H1 (cell line): Measurements from ENCODE around the gene CORT. TPM values are rescaled to one million over a fixed set of nuclear protein-coding genes. Genes with fewer than 3 reads are reported as not detected.

ENCODE experiments used
- EZH2 ChIP-seq: fragments of 200-600 bp; sonication (generic); IDR thresholded peaks from 2 replicates; pipeline ENCODE4 v1.7.1; 2012; ENCODE audit warnings: low read depth, mild to moderate bottlenecking, moderate library complexity, low read length, inconsistent platforms; ENCODE audit not compliant: severe bottlenecking
- KDM5A ChIP-seq: fragments of 200-600 bp; IDR thresholded peaks from 2 replicates; pipeline ENCODE4 v1.7.1; 2012; ENCODE audit warnings: mild to moderate bottlenecking, low read length, inconsistent platforms, mixed read lengths
- SP2 ChIP-seq: IDR thresholded peaks from 2 replicates; pipeline ENCODE4 v1.6.1; 2012; ENCODE audit warnings: mild to moderate bottlenecking, low read length, inconsistent platforms
- TAF1 ChIP-seq: IDR thresholded peaks from 2 replicates; pipeline ENCODE4 v1.6.1; 2011; ENCODE audit warnings: mild to moderate bottlenecking, low read depth, low read length
- TEAD4 ChIP-seq: IDR thresholded peaks from 2 replicates; pipeline ENCODE4 v1.6.1; 2012; ENCODE audit warnings: low read depth, low read length, inconsistent platforms, mixed read lengths
- polyA plus RNA-seq, 7 experiments: library from polyadenylated mRNA; depleted of rRNA in 3 of 7; stranded (reverse) in 5 of 7; unstranded in 2 of 7; fragments of >200 nt in 5 of 7; fragments of 200-250 nt in 2 of 7; gene quantifications; 1 replicate in 5 of 7; 2 replicates in 1 of 7; 4 replicates in 1 of 7; pipeline versions ENCODE4 v1.2.1 to v1.2.3, GENCODE V29; 2011 to 2013; ENCODE audit warnings: missing spikeins in 2 of 7, mixed read lengths in 2 of 7
- total RNA-seq: library from RNA; stranded (reverse); fragmentation: NEBNext Ultra II Directional; extraction: Animal tissue kit (Norgen Biotek cat#: 25700); gene quantifications from 2 replicates; pipeline ENCODE4 v1.2.1, GENCODE V29; 2021

CORT gene
- total and polyA plus RNA-seq, 2 of the 8 experiments (the other 6 are each of a cell fraction or from before 2014, with no cell fraction given): 0.15 to 0.30 TPM

GRCh38 chr1:10449751-10450150 lies at the start of gene CORT (continued):
- no peak for TF ChIP-seq TAF1
- TF ChIP-seq SP2: no peak
- no peak for TF ChIP-seq TEAD4
- no peak for TF ChIP-seq KDM5A
- TF ChIP-seq EZH2: no peak
